Natural killer cell (primary cell): ENCODE data around the gene PPP1R12B. TPM values are rescaled to one million over a fixed set of nuclear protein-coding genes. Genes with fewer than 3 reads are reported as not detected.
"Not testable (repeated sequence)": the region's sequence is repeated elsewhere in the genome, so short reads cannot be mapped to it uniquely, and the experiment has no call there.

Source experiments
- ATAC-seq, 3 donors: fragments of 150-1000 bp in 2 of 3; fragments of 200-7000 bp in 1 of 3; cut with Tn5 transposase; 1 replicate in 1 of 3; 2 replicates in 2 of 3; pipeline ENCODE4 v1.10.0; 2021; ENCODE audit warnings: mild to moderate bottlenecking in 2 of 3, moderate library complexity in 2 of 3
- DNase-seq, 2 donors: peaks; one replicate each; pipeline versions ENCODE4 v3.0.0 to v3.0.0-alpha.2; 2013 to 2021; ENCODE audit warnings: mixed read lengths in 1 of 2
- H3K27ac ChIP-seq: one replicate; pipeline ENCODE4 v1.5.1; 2013; ENCODE audit warnings: mild to moderate bottlenecking, low read length
- H3K27me3 ChIP-seq: one replicate; pipeline ENCODE4 v1.6.1; 2013; ENCODE audit warnings: low read length; ENCODE audit not compliant: control insufficient read depth, insufficient read depth
- H3K36me3 ChIP-seq: one replicate; pipeline ENCODE4 v1.6.1; 2013; ENCODE audit warnings: low read length; ENCODE audit not compliant: control insufficient read depth, insufficient read depth
- H3K4me1 ChIP-seq: one replicate; pipeline ENCODE4 v1.6.1; 2013; ENCODE audit warnings: low read length; ENCODE audit not compliant: control insufficient read depth, insufficient read depth
- H3K4me3 ChIP-seq: one replicate; pipeline ENCODE4 v1.5.1; 2013; ENCODE audit warnings: low read length
- H3K9me3 ChIP-seq: one replicate; pipeline ENCODE4 v1.6.1; 2013; ENCODE audit warnings: low read length; ENCODE audit not compliant: control insufficient read depth, insufficient read depth
- H3K27ac Mint-ChIP-seq, 2 donors: one replicate each; pipeline ENCODE4 v1.8.0; 2022; ENCODE audit warnings: mild to moderate bottlenecking in 2 of 2, mixed read lengths in 2 of 2, moderate library complexity in 1 of 2
- H3K27me3 Mint-ChIP-seq, 2 donors: one replicate each; pipeline ENCODE4 v1.8.0; 2022; ENCODE audit warnings: low read depth in 2 of 2, mixed read lengths in 2 of 2
- H3K36me3 Mint-ChIP-seq: one replicate; pipeline ENCODE4 v1.8.0; 2022; ENCODE audit warnings: mixed read lengths
- H3K4me1 Mint-ChIP-seq, 2 donors: one replicate each; pipeline ENCODE4 v1.8.0; 2022; ENCODE audit warnings: mixed read lengths in 2 of 2
- H3K4me3 Mint-ChIP-seq: one replicate; pipeline ENCODE4 v1.8.0; 2022; ENCODE audit warnings: mild to moderate bottlenecking, moderate library complexity, mixed read lengths
- H3K9me3 Mint-ChIP-seq, 2 donors: one replicate each; pipeline ENCODE4 v1.8.0; 2022; ENCODE audit warnings: mixed read lengths in 2 of 2
- WGBS: methylation state at CpG from one replicate; pipeline ENCODE4 v1.1.7; 2013; ENCODE audit warnings: missing lambda C conversion rate; ENCODE audit not compliant: insufficient coverage; 5-methylcytosine and 5-hydroxymethylcytosine counted together
- intact Hi-C: fragments of 100-400 bp; cut with micrococcal nuclease; formaldehyde crosslinking; loops from one replicate; pipeline ENCODE4 v1.14.2; 2022
- total RNA-seq, 4 donors: library from RNA; stranded (reverse); fragments of 120-200 nt in 1 of 4; gene quantifications; one replicate each; pipeline versions ENCODE4 v1.2.3 to v1.2.4, GENCODE V29; 2013 to 2022
- TF ChIP-seq, protein P1 (sequence below): fragments of 200-600 bp; IDR thresholded peaks from one replicate; pipeline ENCODE4 v1.8.0; 2022; ENCODE audit warnings: antibody characterized with exemption

Gene PPP1R12B
- total RNA-seq, 3 donors from 2014 or later (not counting 1 experiment from before 2014, with no cell fraction given), result 27.8 to 47.5 (median 46.5) TPM

- Mint-ChIP-seq H3K4me3 (no peak overlapping the region), H3K27me3 (no peaks in the 10 kb centered on the region), H3K9me3 (no peaks in the 10 kb centered on the region), H3K36me3 (no peaks in the 10 kb centered on the region), H3K27ac (no peak overlapping the region), H3K4me1 (peaks cover 0 to 6% of the 10 kb centered on the region in 2 donors)
- Histone ChIP-seq H3K4me1 (no peaks in the 10 kb centered on the region), H3K27me3 (no peaks in the 10 kb centered on the region), H3K27ac (no peak overlapping the region), H3K36me3 (no peaks in the 10 kb centered on the region), H3K9me3 (no peaks in the 10 kb centered on the region), H3K4me3 (no peak overlapping the region)
- TF ChIP-seq, protein P1, sequence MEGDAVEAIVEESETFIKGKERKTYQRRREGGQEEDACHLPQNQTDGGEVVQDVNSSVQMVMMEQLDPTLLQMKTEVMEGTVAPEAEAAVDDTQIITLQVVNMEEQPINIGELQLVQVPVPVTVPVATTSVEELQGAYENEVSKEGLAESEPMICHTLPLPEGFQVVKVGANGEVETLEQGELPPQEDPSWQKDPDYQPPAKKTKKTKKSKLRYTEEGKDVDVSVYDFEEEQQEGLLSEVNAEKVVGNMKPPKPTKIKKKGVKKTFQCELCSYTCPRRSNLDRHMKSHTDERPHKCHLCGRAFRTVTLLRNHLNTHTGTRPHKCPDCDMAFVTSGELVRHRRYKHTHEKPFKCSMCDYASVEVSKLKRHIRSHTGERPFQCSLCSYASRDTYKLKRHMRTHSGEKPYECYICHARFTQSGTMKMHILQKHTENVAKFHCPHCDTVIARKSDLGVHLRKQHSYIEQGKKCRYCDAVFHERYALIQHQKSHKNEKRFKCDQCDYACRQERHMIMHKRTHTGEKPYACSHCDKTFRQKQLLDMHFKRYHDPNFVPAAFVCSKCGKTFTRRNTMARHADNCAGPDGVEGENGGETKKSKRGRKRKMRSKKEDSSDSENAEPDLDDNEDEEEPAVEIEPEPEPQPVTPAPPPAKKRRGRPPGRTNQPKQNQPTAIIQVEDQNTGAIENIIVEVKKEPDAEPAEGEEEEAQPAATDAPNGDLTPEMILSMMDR, result no peak
- intact Hi-C loops, result no loop called here
- ATAC-seq (no peak), DNase-seq (no peak)
- 80% methylated on average over 1 of the region's 2 CpGs for WGBS
These were observed 173.4 kb downstream of the PPP1R12B start for GRCh38 chr1:202521886-202522285.

DNA sequence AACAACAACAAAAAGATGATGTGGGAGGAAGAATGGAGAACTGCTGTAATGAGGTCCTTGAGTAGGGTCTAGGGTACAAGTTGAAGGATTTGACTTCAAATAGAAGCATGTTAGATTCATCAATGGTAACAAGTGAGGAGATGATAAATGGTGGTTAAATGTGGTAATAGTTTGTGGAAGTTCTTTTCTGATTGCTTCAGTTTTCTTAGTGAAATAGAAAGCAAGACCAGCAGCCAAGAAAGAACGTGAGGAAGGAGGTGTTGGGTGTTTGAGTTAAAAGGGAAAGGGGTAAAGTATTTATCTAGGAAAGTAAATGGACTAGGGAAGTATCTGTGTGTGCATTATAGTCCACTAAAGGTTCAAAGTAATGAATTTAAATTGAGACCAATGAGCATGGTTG, 177.6 kb downstream of the PPP1R12B start:
- H3K27ac ChIP-seq, H3K36me3 ChIP-seq, H3K9me3 Mint-ChIP-seq, H3K4me1 ChIP-seq, H3K4me3 Mint-ChIP-seq, DNase-seq, H3K9me3 ChIP-seq, intact Hi-C loops, ATAC-seq, H3K27ac Mint-ChIP-seq, H3K27me3 ChIP-seq, H3K4me3 ChIP-seq, H3K36me3 Mint-ChIP-seq, H3K27me3 Mint-ChIP-seq: not testable (repeated sequence)
- 73% methylated on average over 1 of the region's 1 CpG for WGBS
- H3K4me1 Mint-ChIP-seq, result peaks cover 0 to 11% of the 10 kb centered on the region in 2 donors

DNA sequence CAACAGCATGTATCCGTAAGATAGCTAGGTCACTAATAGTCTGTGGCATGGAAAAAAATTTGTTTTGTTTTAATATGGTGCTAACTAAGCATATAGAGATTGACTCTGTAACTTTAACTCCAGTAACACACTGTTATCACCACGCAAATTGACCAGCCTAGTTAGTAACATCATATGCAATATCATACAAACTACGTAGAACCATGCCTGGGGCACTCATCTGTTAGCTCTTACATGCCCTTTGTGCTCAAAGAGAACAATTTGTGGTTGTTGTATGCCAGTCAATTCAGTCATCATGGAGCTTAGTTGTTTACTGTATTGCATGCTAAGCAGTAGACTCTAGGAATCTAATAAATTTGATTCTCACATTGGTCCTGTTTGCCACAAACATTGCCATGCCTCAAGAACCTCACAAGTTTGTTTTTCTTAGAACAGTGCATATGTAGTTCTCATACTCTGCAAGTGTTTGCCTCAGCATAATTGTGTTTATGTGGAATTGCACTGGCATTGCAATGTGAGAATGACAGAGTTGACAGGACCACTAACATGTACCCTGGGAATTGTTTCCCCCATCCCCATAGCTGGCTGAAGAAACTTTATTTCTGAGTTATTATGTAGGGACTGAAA, 179.7 kb downstream of the PPP1R12B start:
- ATAC-seq, DNase-seq, intact Hi-C loops, H3K27ac ChIP-seq, H3K36me3 ChIP-seq, H3K4me3 Mint-ChIP-seq, H3K36me3 Mint-ChIP-seq, H3K27ac Mint-ChIP-seq, H3K27me3 Mint-ChIP-seq, H3K4me3 ChIP-seq, H3K27me3 ChIP-seq, H3K9me3 ChIP-seq, H3K9me3 Mint-ChIP-seq, H3K4me1 ChIP-seq: not testable (repeated sequence)
- WGBS, result no CpG with 5 or more reads among the region's 3 CpGs
- peaks cover 0 to 17% of the 10 kb centered on the region in 2 donors for H3K4me1 Mint-ChIP-seq

DNA sequence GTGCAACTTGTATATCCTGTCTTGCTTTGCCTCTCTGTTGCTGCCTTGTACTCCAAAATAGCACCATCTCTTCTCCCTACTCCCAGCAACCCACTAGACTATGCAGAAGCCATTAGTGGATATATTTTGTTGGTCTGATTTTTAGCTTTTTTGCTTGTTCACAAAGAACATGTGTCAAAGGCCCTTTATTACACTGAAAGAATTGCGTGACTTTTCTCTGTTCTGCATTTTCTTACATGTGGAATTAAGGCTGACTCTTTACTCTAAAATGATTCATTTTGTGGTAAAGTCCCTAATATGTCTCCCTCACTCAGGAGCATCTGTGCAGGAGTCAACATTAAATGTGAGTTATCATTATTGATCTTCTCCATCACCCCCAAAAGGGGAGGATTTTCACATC, 182.2 kb downstream of the PPP1R12B start:
- peaks cover 0 to 17% of the 10 kb centered on the region in 2 donors for H3K4me1 Mint-ChIP-seq
- WGBS, result no CpG with 5 or more reads among the region's 1 CpG
- H3K9me3 ChIP-seq, H3K9me3 Mint-ChIP-seq, H3K27ac ChIP-seq, intact Hi-C loops, DNase-seq, H3K36me3 Mint-ChIP-seq, H3K4me3 ChIP-seq, H3K27ac Mint-ChIP-seq, H3K4me1 ChIP-seq, ATAC-seq, H3K4me3 Mint-ChIP-seq, H3K27me3 Mint-ChIP-seq, H3K27me3 ChIP-seq, H3K36me3 ChIP-seq: not testable (repeated sequence)

DNA sequence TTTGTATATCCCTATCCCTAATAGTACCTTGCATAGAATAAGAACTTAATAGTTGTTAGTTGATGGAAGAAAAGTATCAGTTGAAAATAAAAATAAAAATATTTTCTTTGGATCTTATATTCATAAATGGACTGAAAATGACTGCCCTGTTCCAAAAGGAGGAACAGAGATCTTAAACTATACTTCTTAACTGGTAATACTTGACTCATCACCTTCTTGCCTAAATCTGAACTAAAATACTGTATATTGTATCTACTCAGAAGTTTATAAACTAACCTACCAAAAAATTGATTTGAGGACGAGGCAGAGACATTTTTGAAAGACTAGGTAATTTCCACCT, 182.9 kb downstream of the PPP1R12B start:
- peak overlapping the region in 1 of 2 donors; percentile 8 for H3K27ac Mint-ChIP-seq
- TF ChIP-seq, protein P1, result no peak
- no peak overlapping the region for H3K4me3 Mint-ChIP-seq
- no peak for ATAC-seq
- intact Hi-C loops, result no loop called here
- Histone ChIP-seq H3K27ac (no peak overlapping the region), H3K36me3 (no peaks in the 10 kb centered on the region), H3K4me1 (no peaks in the 10 kb centered on the region), H3K27me3 (no peaks in the 10 kb centered on the region), H3K4me3 (no peak overlapping the region), H3K9me3 (no peaks in the 10 kb centered on the region)
- DNase-seq, result no peak
- H3K9me3 Mint-ChIP-seq, result no peaks in the 10 kb centered on the region
- no peaks in the 10 kb centered on the region for H3K27me3 Mint-ChIP-seq
- WGBS, result 57% methylated on average over 1 of the region's 1 CpG
- H3K4me1 Mint-ChIP-seq, result peaks cover 0 to 11% of the 10 kb centered on the region in 2 donors
- H3K36me3 Mint-ChIP-seq, result no peaks in the 10 kb centered on the region

GRCh38 chr1:202531812-202532616, 183.5 kb downstream of the PPP1R12B start:
- intact Hi-C loops, H3K4me3 Mint-ChIP-seq, H3K4me3 ChIP-seq, H3K4me1 ChIP-seq, DNase-seq, H3K9me3 ChIP-seq, H3K27me3 ChIP-seq, H3K27me3 Mint-ChIP-seq, H3K36me3 ChIP-seq, H3K36me3 Mint-ChIP-seq, H3K9me3 Mint-ChIP-seq, H3K27ac ChIP-seq: not testable (repeated sequence)
- peaks cover 0 to 11% of the 10 kb centered on the region in 2 donors for H3K4me1 Mint-ChIP-seq
- H3K27ac Mint-ChIP-seq, result peak overlapping the region in 1 of 2 donors; percentile 8
- WGBS, result 79% methylated on average over 6 of the region's 6 CpGs
- peak in 1 of 3 donors; percentile 30 for ATAC-seq
